GM19239 (cell line): ENCODE results near the gene MYOM3.

Experiments
- DNase-seq: peaks from one replicate; pipeline ENCODE4 v3.0.0; 2011; ENCODE audit warnings: low spot score; ENCODE audit not compliant: insufficient read length
- FAIRE-seq: peaks from 2 replicates; lab custom pipeline; 2011; peaks lifted over from hg19 to GRCh38; lab: Jason Lieb, UNC

The MYOM3 gene

DNA sequence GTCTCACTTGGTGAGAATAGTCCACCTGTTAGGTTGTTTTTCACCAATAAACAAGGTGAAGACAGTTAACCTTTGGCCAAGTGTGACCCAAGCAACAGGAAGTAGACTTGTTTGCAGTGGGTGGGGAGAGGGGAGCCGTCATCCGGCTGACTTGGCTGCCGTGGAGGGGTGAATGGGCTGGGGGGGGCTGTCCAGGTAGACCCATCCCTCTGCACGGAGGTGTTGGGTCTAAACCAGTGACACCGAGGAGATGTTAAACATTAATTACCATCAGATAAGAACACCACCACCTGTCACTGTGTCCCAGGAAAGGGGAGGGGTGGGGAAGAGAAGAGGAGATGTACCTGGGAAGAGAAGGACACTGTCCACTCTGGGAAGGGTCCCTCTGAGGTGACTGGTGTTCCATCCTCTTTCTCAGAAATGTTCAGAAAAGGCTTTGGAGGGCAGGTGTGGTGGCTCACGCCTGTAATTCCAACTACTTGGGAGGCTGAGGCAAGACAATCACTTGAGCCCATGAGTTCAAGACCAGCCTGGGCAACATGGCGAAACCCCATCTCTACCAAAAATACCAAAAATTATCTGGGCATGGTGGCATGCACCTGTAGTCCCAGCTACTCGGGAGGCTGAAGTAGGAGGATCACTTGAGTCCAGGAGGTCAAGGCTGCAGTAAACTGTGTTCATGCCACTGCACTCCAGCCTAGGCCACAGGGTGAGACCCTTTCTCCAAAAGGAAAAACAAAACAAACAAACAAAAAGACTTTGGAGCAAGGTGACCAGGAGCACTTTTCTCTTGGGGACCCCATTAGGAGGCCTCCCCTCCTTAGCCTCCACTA, 6.7 kb upstream of the MYOM3 start:
- FAIRE-seq: no peak
- DNase-seq: no peak

GRCh38 chr1:24117722-24118409, 5.9 kb upstream of the MYOM3 start:
- DNase-seq (no peak), FAIRE-seq (no peak)

DNA sequence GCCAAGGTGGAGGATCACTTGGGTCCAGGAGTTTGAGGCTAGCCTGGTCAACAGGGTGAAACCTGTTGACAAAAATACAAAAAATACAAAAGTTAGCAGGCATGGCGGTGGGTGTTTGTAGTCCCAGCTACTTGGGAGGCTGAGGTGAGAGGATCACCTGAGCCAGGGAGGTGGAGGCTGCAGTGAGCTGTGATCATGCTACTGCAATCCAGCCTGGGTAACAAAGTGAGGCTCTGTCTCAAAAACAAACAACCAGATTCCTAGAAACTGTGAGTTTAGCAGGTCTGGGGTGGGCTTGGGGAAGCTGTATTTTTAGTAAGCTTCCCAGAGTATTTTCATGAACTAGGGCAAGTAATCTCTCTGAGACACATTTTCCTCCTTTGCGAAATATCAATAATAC, 5.2 kb upstream of the MYOM3 start:
- FAIRE-seq: no peak
- no peak for DNase-seq

DNA sequence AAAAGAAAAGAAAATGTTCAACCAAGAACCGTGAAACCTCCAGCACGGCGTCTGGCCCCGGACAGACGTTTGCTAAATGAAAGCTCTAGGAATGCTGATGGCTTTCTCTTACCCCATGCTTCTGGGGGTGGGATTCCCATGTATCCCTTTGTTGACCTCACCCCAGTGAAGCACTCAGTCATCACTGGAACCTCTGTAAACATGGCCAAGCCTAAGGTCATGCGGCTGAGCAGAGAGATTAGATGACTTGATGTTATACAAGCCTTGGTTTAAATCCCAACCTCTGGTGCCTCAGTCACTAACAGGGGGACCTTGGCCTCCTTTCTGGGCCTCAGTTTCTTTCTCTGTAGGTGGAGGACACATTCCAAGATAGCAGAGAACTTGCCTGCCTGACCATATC, 2.8 kb upstream of the MYOM3 start:
- no peak for FAIRE-seq

GRCh38 chr1:24113641-24114033, 1.7 kb upstream of the MYOM3 start:
- FAIRE-seq: no peak
- no peak for DNase-seq

More for the DNA sequence above, 2.8 kb upstream of the MYOM3 start:
- DNase-seq: no peak

DNA sequence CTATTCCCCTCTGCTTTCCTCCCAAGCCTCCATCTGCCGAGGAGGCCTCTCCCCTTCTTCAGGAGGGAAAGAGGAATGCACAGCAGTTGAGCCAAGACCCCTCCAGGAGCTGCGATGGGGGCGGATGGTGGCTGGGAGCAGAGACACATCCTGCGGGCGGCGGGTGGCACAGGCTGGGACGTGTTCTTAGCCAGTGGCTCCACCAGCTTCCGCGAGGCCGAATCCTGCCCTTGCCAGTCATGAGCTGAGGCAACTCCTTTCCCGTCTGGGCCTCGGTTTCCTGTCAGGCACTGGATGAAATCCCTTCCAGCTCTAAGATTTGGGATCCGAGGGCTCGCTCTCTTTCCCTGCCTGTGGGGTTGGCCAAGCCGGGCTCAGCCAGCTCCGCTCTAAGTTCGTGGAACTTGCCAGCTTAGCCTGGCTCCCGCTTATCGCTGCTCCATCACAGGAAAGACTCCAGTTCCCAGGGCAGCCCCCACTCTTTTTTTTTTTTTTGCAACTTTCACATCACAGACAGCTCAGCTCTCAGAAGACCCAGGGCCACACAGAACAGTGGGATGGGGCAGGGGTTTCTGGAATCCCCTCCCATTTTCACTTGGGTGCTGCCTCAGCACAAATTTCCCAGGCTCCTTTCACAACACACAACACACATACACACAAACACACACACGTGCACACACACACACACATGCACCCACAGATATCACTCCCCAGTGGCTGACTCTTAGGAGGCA, 506 bp downstream of the MYOM3 start:
- FAIRE-seq: no peak
- no peak for DNase-seq

DNA sequence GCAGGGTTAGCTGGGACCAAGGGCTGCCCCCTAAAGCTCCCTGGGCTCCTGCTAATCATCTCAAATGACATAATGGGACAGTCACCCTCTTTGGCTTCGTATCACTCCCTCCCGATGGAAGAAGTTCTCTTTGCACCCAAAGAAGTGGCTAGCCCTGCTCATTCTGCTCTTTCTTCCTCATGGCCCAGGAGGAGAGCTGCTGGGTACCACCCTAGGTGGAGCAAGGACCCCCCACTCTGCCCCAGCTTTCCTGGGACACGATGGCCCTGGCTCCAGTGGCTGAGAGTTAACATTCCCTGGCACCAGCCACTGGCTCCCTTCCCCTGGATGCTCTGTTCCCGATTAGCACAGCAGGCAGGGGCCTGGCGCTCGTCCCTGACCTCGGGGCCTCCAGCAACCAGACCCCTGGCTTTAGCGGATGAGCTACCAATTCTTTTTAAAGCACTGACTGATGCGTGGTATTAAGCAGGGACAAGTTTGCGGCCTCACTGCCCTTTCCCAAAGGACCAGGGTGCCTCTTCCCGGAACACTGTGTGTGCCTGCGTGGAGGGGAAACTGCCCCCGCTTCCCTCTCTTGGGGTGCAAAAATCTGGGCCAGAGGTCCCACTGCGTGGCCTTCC, 1.2 kb downstream of the MYOM3 start:
- FAIRE-seq (no peak), DNase-seq (no peak)

DNA sequence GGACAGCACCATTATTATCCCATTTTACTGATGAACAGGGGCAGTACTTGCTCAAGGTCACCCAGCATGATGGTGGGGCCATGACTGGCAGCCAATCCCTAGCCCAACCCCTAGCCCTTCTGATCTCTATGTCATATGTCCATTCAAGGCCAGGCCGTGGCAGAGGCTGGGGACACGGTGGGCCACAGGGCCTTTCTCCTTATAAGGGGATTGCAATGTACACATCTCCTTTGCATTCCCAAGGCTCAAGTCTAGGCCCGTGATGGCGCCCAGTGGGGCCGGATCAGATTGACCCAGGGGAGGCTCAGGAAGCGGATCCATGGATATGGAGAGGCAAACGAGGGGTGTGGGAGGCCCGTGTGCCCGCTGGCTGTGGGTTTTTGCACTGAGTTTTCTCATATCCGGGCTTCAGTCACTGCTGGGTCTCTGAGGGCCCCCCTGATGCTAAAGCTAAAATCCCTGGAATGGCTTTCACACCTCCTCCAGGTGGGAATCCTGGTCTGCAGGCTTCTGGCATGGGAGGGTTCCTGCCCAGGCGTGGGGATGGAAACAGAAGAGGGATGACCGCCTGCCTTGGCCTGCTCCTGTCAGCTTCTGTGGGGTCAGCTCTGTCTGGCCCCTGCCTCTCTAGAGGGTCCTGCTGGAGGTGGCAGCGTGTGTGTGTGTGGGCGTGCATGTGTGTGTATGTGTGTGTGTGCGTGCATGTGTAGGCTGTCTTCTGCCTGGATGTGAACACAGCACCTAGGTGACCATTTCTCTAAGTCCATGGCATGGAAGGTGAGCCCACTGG, 2.1 kb downstream of the MYOM3 start:
- FAIRE-seq (no peak), DNase-seq (no peak)

DNA sequence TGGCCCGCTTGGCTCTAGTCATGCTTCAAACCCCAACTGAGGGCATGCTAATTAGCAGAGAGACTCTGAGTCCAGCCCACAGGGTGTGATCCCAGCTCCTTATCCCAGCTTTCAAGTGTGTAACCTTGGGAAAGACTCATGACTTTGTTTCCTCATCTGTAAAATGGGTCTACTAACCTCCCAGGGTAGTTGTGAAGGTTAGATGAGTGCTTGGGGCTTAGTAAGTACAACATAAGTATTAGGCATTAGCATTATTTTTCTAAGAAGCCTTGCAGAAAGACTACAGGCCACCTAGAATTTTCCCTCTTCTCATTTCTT, 2.8 kb downstream of the MYOM3 start:
- FAIRE-seq (no peak), DNase-seq (no peak)

- FAIRE-seq: no peak
- DNase-seq: no peak
These were observed 3.4 kb downstream of the MYOM3 start for GRCh38 chr1:24108334-24109165.

GRCh38 chr1:24107462-24108138, 4.3 kb downstream of the MYOM3 start:
- DNase-seq: no peak
- FAIRE-seq: no peak

- DNase-seq (no peak), FAIRE-seq (no peak)
These were observed 6.4 kb downstream of the MYOM3 start for GRCh38 chr1:24105368-24106160.

GRCh38 chr1:24104854-24105253, 7.1 kb downstream of the MYOM3 start:
- FAIRE-seq (no peak), DNase-seq (no peak)

GRCh38 chr1:24103879-24104278, 8.1 kb downstream of the MYOM3 start:
- DNase-seq: no peak
- FAIRE-seq: no peak

- DNase-seq (no peak), FAIRE-seq (no peak)
These were observed 8.5 kb downstream of the MYOM3 start for GRCh38 chr1:24103408-24103807.

- no peak for DNase-seq
These were observed 9.0 kb downstream of the MYOM3 start for GRCh38 chr1:24102961-24103360.

DNA sequence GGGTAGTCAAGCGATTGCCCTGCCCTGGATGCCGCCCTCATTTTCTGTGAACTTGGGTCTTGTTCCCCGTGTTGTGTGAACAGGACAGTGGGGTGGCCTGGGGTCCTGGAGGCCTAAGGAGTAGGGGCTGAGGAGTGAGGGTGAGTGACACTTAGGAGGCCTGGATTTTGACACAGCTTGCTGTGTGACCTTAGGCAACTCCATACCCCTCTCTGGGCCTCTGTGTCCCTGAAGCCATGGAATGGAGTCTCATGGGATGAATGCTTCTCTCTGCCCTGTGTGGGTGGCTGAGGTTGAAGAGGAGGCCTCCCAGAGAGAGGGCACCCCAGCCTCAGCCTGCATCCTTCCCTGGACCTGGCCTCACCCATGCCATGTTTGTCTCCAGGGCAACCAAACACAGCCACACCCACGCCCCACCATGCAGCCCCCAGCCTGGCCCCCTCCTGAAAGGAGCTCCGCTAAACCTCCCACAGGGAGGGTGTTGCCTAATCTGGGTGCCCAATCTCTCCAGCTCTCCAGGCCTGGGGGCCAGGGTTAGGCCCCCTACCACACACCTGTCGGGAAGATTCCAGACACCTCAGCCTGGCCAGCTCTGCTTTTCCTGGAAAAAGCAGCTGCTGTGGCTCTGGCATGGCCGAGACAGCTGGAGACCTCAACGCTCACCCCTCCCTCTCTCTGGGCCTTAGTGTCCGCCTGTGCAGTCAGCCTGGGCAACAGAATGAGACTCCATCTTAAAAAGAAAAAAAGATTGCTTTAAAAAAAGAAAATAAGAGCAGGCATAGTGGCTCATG, 9.9 kb downstream of the MYOM3 start:
- no peak for DNase-seq
- no peak for FAIRE-seq

More at GRCh38 chr1:24102961-24103360, 9.0 kb downstream of the MYOM3 start:
- no peak for FAIRE-seq
